ENCODE results near the gene H2BK1. TPM values are rescaled to one million over a fixed set of nuclear protein-coding genes. Genes with fewer than 3 reads are reported as not detected.

Gene H2BK1
- total RNA-seq, 1 donor from 2014 or later = not detected

- no peak for DNase-seq (ENCODE audit: low read depth in 2 of 2)
These were observed 30.3 kb downstream of the H2BK1 start for GRCh38 chr7:151179946-151180345.

- no peak for DNase-seq (ENCODE audit: low read depth in 2 of 2)
These were observed 30.9 kb downstream of the H2BK1 start for GRCh38 chr7:151179287-151179860.

- DNase-seq (ENCODE audit: low read depth in 2 of 2) = no peak
These were observed 31.5 kb downstream of the H2BK1 start for GRCh38 chr7:151178831-151179230.

- no peak for DNase-seq (ENCODE audit: low read depth in 2 of 2)
These were observed 32.1 kb downstream of the H2BK1 start for GRCh38 chr7:151178236-151178635.

- no peak for DNase-seq (ENCODE audit: low read depth in 2 of 2)
These were observed 33.0 kb downstream of the H2BK1 start for GRCh38 chr7:151177310-151177709.

- DNase-seq (ENCODE audit: low read depth in 2 of 2) = no peak
These were observed 33.9 kb downstream of the H2BK1 start for GRCh38 chr7:151176401-151176800.

GRCh38 chr7:151175793-151176311, 34.4 kb downstream of the H2BK1 start:
- DNase-seq (ENCODE audit: low read depth in 2 of 2) = no peak

- DNase-seq (ENCODE audit: low read depth in 2 of 2) = no peak
These were observed 35.1 kb downstream of the H2BK1 start for GRCh38 chr7:151175047-151175792.

GRCh38 chr7:151174246-151175046, 35.8 kb downstream of the H2BK1 start:
- peak; percentile 33 to 68 for DNase-seq (ENCODE audit: low read depth in 2 of 2)

- no peak for DNase-seq (ENCODE audit: low read depth in 2 of 2)
These were observed 36.7 kb downstream of the H2BK1 start for GRCh38 chr7:151173386-151174245.

- DNase-seq (ENCODE audit: low read depth in 2 of 2) = peak; percentile 69 to 81
These were observed 37.8 kb downstream of the H2BK1 start for GRCh38 chr7:151172273-151173141.

- DNase-seq (ENCODE audit: low read depth in 2 of 2) = no peak
These were observed 41.5 kb downstream of the H2BK1 start for GRCh38 chr7:151168787-151169162.

- DNase-seq (ENCODE audit: low read depth in 2 of 2) = peak; percentile 20 to 39
These were observed 42.1 kb downstream of the H2BK1 start for GRCh38 chr7:151168003-151168786.

- peak in 1 of 2 donors; percentile 26 for DNase-seq (ENCODE audit: low read depth in 2 of 2)
These were observed 42.9 kb downstream of the H2BK1 start, which contains the start of gene GBX1 for GRCh38 chr7:151167197-151167961. Gene GBX1, minus strand, starts transcription at chr7:151167694. Its CDS starts 146 bp downstream, at chr7:151167548.

- DNase-seq (ENCODE audit: low read depth in 2 of 2) = no peak
These were observed 43.6 kb downstream of the H2BK1 start for GRCh38 chr7:151166629-151167196.

- no peak for DNase-seq (ENCODE audit: low read depth in 2 of 2)
These were observed 48.5 kb downstream of the H2BK1 start for GRCh38 chr7:151161757-151162156.

Data from lung microvascular endothelial cell (primary cell).